Fibroblast of lung (primary cell): ENCODE results near the gene CRYBA4. TPM values are rescaled to one million over a fixed set of nuclear protein-coding genes. Genes with fewer than 3 reads are reported as not detected.

Experiments used
- DNase-seq, 2 donors: peaks; one replicate each; pipeline versions ENCODE4 v3.0.0 to v3.0.0-alpha.2; 2010; ENCODE audit warnings: low read depth in 2 of 2
- H2AFZ ChIP-seq: 2 replicates; pipeline ENCODE4 v1.5.1; 2012; ENCODE audit warnings: low read length, control low read depth, inconsistent platforms
- H3K27ac ChIP-seq: 2 replicates; pipeline ENCODE4 v1.5.1; 2011; ENCODE audit warnings: low read length, control low read depth; ENCODE audit not compliant: insufficient read depth
- H3K27me3 ChIP-seq: 2 replicates; pipeline ENCODE4 v1.5.1; 2011; ENCODE audit warnings: mild to moderate bottlenecking, low read length; ENCODE audit not compliant: control insufficient read depth, insufficient read depth
- H3K36me3 ChIP-seq: 2 replicates; pipeline ENCODE4 v1.5.1; 2011; ENCODE audit warnings: low read length; ENCODE audit not compliant: control insufficient read depth, insufficient read depth
- H3K4me1 ChIP-seq: 2 replicates; pipeline ENCODE4 v1.5.1; 2011; ENCODE audit warnings: low read length; ENCODE audit not compliant: control insufficient read depth, insufficient read depth; ENCODE audit errors: extremely low read depth
- H3K4me2 ChIP-seq: 2 replicates; pipeline ENCODE4 v1.5.1; 2011; ENCODE audit warnings: low read length, control low read depth; ENCODE audit not compliant: insufficient read depth; ENCODE audit errors: extremely low read depth
- H3K4me3 ChIP-seq, 4 experiments: fragments of 200-600 bp in 1 of 4; sonication (generic) in 1 of 4; replicated peaks in 1 of 4; 2 replicates each; pipeline ENCODE4 v1.5.1; 2011 to 2016; ENCODE audit warnings: low read length in 4 of 4, low read depth in 3 of 4, mild to moderate bottlenecking in 3 of 4, control low read depth in 2 of 4, inconsistent platforms in 1 of 4, mixed read lengths in 1 of 4; ENCODE audit not compliant: insufficient read depth in 1 of 4; ENCODE audit errors: control extremely low read depth in 1 of 4
- H3K79me2 ChIP-seq: 2 replicates; pipeline ENCODE4 v1.5.1; 2012; ENCODE audit warnings: mild to moderate bottlenecking, low read length, inconsistent platforms; ENCODE audit not compliant: control insufficient read depth, insufficient read depth
- H3K9ac ChIP-seq: 2 replicates; pipeline ENCODE4 v1.5.1; 2011; ENCODE audit warnings: mild to moderate bottlenecking, low read length, control low read depth; ENCODE audit not compliant: insufficient read depth
- H3K9me3 ChIP-seq: 2 replicates; pipeline ENCODE4 v1.5.1; 2012; ENCODE audit warnings: low read depth, low read length; ENCODE audit not compliant: control insufficient read depth, insufficient read depth
- H4K20me1 ChIP-seq: 2 replicates; pipeline ENCODE4 v1.5.1; 2011; ENCODE audit warnings: low read length; ENCODE audit not compliant: control insufficient read depth, insufficient read depth; ENCODE audit errors: extremely low read depth
- EZH2 ChIP-seq: IDR thresholded peaks from 2 replicates; pipeline ENCODE4 v1.5.1; 2012; ENCODE audit warnings: low read length, control low read depth, mild to moderate bottlenecking; ENCODE audit errors: missing control alignments
- polyA plus RNA-seq, 2 donors: library from polyadenylated mRNA; depleted of rRNA in 1 of 2; stranded (reverse) in 1 of 2; unstranded in 1 of 2; fragments of >200 nt; gene quantifications; 2 replicates each; pipeline ENCODE4 v1.2.1, GENCODE V29; 2011 to 2012; ENCODE audit warnings: missing spikeins in 1 of 2
- total RNA-seq: library from RNA; depleted of rRNA; stranded (reverse); fragments of >200 nt; gene quantifications from 2 replicates; pipeline ENCODE4 v1.2.1, GENCODE V29; 2014
- TF ChIP-seq, protein P1 (sequence below), 2 donors: IDR thresholded peaks in 1 of 2; conservative IDR thresholded peaks in 1 of 2; 1 replicate in 1 of 2; 2 replicates in 1 of 2; pipeline ENCODE4 v1.5.1; 2011 to 2012; ENCODE audit warnings: low read length in 2 of 2, control low read depth in 1 of 2, inconsistent platforms in 1 of 2, low read depth in 1 of 2, mild to moderate bottlenecking in 1 of 2

Gene CRYBA4
- total and polyA plus RNA-seq, 2 donors (not counting 1 experiment from before 2014, with no cell fraction given) = not detected

GRCh38 chr22:26597026-26597425 lies 24.7 kb upstream of the CRYBA4 start:
- Histone ChIP-seq H3K4me1 (no peaks in the 10 kb centered on the region), H4K20me1 (no peaks in the 10 kb centered on the region), H3K27ac (no peak overlapping the region), H3K9me3 (no peaks in the 10 kb centered on the region), H2AFZ (no peak overlapping the region), H3K79me2 (no peaks in the 10 kb centered on the region), H3K36me3 (no peaks in the 10 kb centered on the region), H3K27me3 (peaks cover 12% of the 10 kb centered on the region), H3K4me2 (no peak overlapping the region), H3K4me3 (no peak overlapping the region), H3K9ac (no peak overlapping the region)
- no peak for TF ChIP-seq EZH2
- no peak for DNase-seq

- Histone ChIP-seq H3K4me1 (no peaks in the 10 kb centered on the region), H3K27ac (no peak overlapping the region), H3K9ac (no peak overlapping the region), H3K4me2 (no peak overlapping the region), H4K20me1 (no peaks in the 10 kb centered on the region), H3K36me3 (no peaks in the 10 kb centered on the region), H3K9me3 (no peaks in the 10 kb centered on the region), H2AFZ (no peak overlapping the region), H3K79me2 (no peaks in the 10 kb centered on the region), H3K4me3 (no peak overlapping the region), H3K27me3 (peaks cover 12% of the 10 kb centered on the region)
- no peak for TF ChIP-seq EZH2
- TF ChIP-seq, protein P1, sequence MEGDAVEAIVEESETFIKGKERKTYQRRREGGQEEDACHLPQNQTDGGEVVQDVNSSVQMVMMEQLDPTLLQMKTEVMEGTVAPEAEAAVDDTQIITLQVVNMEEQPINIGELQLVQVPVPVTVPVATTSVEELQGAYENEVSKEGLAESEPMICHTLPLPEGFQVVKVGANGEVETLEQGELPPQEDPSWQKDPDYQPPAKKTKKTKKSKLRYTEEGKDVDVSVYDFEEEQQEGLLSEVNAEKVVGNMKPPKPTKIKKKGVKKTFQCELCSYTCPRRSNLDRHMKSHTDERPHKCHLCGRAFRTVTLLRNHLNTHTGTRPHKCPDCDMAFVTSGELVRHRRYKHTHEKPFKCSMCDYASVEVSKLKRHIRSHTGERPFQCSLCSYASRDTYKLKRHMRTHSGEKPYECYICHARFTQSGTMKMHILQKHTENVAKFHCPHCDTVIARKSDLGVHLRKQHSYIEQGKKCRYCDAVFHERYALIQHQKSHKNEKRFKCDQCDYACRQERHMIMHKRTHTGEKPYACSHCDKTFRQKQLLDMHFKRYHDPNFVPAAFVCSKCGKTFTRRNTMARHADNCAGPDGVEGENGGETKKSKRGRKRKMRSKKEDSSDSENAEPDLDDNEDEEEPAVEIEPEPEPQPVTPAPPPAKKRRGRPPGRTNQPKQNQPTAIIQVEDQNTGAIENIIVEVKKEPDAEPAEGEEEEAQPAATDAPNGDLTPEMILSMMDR (conservative IDR thresholded peaks at IDR 0.05 in 1 of 2, IDR thresholded peaks at IDR 0.05 in 1 of 2; ENCODE audit: low read depth in 1 of 2, low read length in 2 of 2) = no peak
- DNase-seq = no peak
These were observed 24.3 kb upstream of the CRYBA4 start for GRCh38 chr22:26597480-26597879.

- H4K20me1 ChIP-seq = no peaks in the 10 kb centered on the region
- no peak overlapping the region for H3K4me3 ChIP-seq
- no peaks in the 10 kb centered on the region for H3K9me3 ChIP-seq
- no peaks in the 10 kb centered on the region for H3K79me2 ChIP-seq
- peaks cover 12% of the 10 kb centered on the region for H3K27me3 ChIP-seq
- TF ChIP-seq, protein P1 (conservative IDR thresholded peaks at IDR 0.05 in 1 of 2, IDR thresholded peaks at IDR 0.05 in 1 of 2; ENCODE audit: low read depth in 1 of 2, low read length in 2 of 2) = no peak
- TF ChIP-seq EZH2 = no peak
- H3K4me2 ChIP-seq = no peak overlapping the region
- no peak overlapping the region for H3K9ac ChIP-seq
- no peak overlapping the region for H2AFZ ChIP-seq
- no peak overlapping the region for H3K27ac ChIP-seq
- no peak for DNase-seq
- H3K36me3 ChIP-seq = no peaks in the 10 kb centered on the region
- H3K4me1 ChIP-seq = no peaks in the 10 kb centered on the region
These were observed 22.3 kb upstream of the CRYBA4 start for GRCh38 chr22:26599505-26599904.
